Effector CD4-positive, alpha-beta T cell (primary cell): ENCODE data around the gene DIO2.

Source experiments
- DNase-seq: peaks from one replicate; pipeline ENCODE4 v3.0.0-alpha.2; 2020

Gene DIO2

DNA sequence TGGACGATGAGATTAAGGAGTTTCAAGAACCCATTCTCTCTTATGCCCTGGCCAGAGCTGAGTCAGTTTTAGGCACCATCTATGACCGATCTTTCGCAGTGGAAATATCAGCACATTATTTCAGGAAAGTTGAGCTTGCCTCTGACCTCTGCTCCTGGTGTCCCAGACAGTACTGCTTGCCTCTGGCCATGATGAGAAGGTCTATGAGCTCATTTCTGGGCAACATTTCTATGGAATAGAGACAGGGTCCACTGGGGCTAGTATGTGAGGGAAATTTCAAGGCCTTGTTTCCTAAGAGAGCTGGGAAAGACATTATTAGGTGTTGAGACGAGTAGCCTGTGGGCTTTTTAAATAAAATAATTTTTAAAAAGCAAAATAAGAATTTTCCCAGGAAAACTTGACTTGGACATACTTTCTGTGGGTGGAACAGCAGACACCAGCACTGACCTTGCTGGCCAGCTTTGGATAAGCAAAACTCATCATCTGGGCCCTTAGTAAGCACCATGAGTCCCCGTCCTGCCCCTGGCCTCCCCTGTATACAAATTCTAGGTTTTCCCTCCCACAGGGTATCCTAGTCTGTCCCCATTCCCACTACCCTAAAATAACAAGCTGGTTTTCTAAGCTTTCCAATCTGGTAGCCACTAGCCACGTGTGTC, 43.4 kb downstream of the DIO2 start:
- DNase-seq = no peak

DNA sequence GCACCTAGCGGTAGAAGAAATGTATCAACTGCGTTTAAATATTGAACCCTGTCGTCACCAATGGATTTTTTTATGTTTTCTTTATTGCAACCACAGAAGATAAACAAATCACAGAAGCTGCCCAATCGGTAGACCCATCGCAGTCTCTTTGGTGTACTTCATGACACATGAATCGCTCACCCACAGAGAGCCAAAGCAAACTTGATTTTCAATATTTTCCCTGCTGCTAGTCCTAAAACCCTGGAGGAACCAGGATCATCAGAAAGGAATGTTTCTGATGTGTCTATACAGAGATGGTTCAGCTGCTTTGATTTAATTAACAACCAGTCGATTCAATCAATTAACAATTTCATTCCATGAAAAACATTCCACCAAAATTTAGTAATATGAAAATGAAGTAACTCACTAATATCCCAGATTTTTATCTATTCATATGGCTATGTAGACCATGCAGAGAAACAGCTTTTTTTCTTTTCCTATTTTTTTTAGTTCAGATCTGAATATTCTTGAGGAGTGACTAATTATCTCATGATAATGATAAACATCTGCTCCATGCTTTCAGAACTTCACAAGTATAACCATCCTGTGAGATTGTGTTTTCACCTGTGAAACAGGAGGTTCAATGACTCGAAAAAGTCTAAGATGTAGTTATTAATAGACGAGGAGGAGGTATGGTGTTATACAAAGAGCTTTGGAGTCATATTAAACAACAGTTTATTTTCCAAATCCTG, 46.1 kb downstream of the DIO2 start:
- DNase-seq = no peak

DNA sequence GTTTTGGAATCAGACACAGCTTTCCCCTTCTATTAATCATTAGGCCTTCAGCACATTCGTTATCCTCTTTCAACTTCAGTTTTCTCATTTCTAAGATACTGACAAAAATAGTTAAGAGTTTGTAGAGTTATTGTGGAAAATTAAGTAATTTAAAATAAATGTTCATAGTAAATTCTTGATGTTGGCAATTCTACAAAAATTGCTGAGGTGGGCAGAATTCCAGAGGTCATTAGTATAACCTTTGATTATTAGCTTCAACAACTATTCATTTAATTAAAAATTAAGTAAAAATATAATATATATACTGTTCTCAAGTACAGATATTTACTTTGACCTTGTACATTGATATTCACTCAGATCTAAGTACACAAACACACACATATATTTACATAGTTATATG, 58.5 kb downstream of the DIO2 start:
- DNase-seq = no peak

DNA sequence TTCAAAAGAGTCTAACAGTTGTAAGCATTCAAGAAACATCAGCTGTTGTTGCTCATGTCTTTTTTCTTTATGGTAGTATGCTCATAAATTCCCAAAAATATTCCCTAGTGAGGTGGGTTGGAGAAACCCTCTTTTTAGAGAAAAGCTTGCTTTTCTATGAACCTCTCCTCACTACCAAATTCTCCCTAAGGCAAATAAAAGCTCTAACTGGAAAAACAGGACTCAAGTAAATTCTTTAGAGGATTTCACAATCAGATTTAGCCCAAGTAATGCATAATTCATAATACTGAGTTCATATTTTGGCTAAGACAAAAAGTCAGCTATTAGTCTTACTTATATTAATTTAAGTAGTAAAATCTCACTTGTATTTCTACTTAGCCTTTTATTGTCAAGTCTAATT, 59.1 kb downstream of the DIO2 start:
- no peak for DNase-seq

DNA sequence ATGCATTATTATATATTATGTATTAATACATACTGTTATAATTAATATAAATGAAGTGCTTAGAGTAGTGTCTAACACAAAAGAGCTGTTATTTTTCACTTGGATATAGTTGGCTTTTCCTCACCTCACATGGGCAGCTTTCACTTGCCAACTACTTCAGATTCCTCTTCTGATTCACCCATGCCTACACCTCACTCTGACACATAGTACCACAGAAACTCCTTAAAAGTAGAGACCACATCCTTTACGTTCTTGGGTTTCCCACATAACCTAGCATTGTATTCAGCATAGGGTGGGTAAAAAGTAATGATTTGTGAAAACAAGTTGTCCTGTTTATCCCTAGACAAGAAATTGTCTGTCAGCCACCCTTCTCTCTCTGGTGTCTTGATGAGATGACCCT, 61.0 kb downstream of the DIO2 start:
- no peak for DNase-seq
